Activated CD4-positive, alpha-beta T cell treated with anti-CD3 and anti-CD28 coated beads, Interleukin-2, amount 50 U/mL, for 16 hours (primary cell): ENCODE results near the gene XCL2.

Experiments
- DNase-seq: peaks from one replicate; pipeline ENCODE4 v3.0.0-alpha.2; 2020

XCL2 gene

DNA sequence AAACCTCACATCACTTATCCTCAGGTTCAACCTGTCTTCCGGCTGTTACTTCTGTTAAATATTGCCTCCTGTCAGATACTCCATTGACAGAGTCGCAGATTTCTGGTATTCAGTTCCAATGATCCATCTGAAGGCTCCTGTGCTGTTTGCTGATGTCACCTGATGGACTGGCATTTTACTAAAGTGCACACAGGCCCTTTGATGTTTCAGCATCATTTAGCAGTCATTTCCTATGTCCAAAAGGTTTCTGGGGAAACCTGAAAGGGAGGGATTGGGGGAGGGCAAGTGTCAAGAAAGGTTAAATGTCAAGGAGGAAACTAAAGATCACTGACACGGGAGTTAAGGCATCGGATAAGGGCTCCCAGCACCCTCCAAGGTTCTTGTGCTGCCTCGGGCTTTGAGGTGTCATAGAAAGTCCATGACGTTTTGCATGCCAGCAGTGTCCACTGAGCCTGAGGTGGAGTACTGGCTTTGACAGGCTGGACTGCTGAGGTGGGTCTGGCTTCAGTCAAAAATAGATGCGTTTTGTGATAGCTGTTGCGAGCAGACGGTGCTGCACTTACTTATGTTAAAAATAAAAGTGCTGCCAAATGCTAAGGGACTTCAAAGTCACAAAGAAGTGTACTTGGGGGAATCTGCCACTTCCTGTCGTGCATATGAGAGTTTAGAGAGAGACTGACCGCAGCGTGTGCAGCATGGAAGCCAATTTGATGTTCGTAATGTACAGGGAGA lies 30.8 kb downstream of the XCL2 start:
- DNase-seq = peak; percentile 39

DNA sequence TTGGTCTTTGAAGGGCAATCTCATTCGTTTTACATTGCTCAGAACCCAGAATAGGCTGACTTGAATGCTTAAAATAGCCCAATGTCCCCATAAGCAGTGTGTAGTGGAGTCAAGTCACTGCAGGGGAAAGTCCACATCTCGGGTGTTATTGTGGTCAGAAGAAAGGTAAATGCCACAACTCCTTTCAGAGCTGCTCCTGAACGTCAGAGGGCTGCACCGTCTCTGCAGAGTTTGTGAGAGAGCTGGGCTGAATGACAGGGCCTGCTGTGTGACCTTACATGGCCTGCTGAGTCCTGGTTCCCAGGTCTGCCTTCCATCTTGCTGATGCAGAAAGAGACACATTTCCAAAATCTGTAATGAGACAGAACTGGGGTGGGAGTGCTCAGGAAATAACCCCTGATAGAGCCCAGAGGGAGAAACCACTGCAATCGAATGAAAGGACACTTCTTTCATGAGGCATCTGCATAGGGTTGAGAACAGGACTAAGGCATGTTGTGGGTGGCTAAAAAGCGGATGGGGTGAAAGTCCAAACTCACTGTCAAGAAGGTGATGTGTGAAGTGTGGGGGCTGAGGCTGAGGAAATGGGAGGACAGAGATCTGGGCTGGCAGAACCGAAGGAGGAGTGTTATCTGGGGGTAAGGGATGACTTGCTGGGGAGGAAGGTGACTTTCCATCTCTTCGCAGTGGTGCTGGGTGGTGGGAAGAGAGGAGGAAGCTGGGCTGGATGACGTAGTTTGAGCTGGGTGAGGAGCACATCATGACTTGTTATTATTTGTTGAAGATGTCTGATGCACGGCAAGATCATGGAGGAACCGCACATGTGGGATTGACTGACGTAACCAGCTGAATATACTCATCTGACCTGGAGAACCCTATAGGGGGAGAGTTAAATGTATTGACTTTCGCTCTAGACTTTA lies 33.7 kb downstream of the XCL2 start:
- no peak for DNase-seq

DNA sequence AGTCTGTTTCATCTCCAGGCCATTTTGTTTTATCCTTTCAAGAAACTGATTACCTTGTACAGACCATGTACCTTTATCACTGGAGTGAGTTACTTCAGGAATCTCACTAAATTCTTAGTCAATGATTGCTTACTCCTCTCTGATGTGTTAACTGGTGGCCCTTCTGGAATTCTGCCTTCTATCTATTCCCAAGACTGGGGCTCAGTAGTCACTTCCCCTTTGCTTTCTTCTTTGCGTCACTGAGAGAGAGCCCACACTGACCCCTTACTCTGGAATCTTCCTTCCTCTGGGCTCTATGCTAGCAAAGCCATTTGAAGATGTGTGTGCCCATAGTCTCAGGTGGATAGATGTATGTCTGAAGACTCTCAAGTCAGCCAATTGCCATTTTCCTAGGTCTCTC lies 34.6 kb downstream of the XCL2 start:
- DNase-seq = no peak

DNA sequence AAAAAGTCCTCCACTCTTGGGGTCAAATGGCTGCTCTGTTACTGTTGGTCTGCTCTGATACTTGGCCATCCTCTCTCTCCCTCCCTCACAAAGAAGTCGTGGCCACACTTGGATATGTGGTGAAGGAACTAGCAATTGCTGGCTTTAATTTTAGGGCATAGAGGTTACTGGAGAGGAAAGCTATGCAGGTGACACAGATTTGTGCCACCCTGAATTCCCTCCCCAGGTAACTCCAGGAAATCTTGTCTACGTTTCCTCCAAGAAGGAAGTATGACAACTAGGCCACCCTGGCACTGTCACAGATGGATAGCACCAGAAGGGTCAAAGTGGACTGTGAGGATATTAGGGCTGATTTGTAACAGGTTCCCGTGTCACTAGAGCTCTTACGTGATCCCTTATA lies 36.0 kb downstream of the XCL2 start:
- no peak for DNase-seq

DNA sequence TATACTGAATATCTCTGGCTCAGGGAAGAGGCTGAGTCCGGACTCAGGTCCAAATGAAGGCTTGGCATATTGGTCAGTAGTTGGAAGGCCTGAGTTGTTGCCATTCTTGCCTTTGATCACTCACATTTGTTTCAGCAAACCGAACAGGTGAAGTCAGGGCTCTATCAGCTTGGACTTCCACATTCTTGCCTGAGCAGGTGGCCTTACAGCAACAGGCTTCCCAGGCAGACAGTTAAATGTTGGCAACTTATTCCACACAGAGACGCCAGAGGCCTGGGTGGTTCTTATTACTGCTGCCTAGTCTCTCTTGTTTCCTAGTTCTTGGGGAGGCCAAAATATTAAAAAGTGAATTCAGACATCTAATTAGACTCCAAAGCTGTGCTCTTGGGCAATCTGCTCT lies 36.6 kb downstream of the XCL2 start:
- DNase-seq = no peak

DNA sequence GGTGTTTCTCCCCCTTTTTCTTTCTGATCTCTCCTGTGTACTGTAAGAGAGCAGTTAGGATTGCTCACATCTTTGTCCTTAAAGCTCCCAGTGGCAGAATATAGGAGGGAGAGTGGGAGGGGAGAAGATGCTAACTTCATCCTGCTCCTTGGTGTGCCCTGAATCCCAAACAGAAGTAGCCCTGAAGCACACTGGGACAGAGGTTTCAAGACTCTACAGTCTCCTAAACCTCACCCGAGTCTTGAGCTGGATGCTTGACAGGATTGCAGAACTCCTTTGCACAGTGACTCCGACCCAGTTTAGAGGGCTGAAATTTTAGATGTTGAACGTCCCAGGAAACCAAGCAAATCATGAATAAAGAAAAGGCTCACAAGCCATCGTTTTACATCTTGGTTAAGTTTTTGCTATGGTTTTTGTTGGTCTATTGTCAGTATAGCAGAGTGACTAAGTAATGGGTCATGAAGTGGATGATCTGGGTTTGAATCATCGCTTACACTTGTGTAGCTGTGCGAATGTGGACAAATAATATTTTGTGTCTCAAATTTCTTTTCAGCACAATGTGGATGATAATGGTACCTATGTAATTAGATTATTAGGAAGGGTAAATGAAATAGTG lies 37.5 kb downstream of the XCL2 start:
- DNase-seq = no peak

DNA sequence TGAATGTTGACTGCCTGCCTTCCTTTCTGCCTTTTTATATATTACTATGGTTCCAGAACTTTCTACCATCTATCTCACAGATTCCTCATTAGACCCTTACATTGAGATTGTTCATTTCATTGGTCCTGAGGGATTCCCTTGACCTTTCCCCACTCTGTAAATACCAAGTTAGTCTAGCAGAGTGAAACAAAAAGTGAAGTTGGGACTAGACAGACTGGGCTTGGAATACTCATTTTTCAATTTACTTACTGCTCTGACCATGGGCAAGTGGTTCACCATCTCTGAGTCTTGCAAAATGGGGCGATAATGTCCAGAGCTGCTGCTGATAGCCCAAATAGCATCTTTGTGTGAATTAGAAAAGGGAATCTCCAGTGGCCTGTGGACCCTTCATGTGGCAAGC lies 38.8 kb downstream of the XCL2 start:
- no peak for DNase-seq

DNA sequence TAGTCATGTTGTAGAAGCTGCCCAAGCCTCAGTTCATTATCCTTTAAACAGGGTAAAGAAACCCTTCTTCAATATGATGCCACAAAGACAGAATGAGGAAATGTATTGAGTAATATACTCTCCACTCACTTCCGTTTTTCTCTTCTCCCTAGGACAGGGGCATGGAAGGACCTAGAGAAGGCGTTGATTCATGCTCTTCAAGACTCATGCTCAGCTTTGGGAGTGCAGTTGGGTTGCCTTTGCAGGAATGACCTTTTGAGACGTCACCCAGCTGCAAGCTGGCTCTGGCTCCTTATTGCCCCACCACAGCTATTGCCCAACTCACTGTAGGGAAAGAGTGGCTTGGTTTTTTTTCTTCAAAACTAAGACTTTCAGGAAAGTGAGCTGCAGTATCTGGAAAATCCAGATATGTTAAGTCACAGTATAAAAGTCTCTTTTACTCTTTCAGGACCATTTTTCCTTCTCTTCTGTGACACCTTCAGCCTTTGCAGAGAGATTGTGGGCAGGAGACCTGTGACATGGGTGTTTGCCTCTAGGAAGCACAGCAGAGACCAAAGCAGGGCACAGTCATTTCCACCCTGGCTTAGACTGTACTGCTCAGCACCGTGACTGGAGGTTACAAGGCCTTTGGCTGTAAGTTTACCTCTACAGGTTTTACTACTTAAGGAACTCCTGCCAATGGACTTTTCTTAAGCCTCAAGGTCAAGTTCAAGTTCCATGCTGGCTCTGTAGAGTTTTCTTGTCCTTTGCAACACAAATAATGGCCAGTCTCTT lies 39.5 kb downstream of the XCL2 start:
- DNase-seq = peak; percentile 52

DNA sequence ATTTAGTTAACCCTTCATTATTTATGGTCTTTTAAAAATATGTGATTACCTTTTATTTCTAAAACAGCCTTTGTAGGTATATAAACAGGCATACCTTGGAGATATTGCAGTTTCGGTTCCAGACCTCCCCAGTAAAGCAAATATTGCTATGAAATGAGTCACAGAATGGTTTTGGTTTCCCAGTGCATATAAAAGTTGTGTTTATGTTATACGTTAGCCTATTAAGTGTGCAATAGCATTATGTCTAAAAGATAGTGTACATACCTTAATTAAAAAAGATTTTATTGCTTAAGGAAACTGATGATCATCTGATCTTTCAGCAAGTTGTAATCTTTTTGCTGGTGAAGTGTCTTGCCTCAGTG lies 44.1 kb downstream of the XCL2 start:
- no peak for DNase-seq

DNA sequence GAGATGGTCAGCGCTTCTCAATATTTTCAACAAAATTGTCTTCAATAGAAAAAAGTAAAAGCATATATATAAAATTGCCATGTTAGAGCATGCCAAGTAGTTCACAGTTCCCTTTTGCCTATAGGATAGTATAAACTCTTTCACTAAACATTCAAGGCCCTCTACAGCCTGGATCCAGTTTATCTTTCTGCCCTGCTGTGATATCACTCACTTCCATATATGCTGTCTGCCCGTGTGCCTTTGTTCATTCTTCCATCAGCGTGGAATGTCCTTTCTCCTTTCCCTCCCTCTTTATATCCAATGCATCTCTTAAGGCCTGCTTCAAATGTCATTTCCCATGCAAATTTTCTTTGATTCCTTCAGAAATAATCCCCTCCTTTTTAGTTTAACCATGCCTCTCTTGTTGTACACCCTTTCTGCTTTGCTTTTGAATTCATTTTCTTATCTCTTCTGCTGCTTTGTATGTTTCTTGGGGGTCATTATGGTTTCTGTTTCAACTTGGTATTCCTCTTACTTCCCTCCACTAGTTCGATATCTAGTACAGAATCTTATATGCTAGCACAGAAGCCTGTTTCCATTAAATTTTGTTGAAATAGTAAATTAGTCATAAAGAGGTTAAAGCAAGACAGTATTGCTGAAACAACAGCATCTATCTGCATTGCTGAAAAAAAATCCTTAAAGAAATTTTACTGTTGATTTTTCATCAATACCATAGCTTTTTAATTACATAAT lies 44.7 kb downstream of the XCL2 start:
- DNase-seq = no peak

DNA sequence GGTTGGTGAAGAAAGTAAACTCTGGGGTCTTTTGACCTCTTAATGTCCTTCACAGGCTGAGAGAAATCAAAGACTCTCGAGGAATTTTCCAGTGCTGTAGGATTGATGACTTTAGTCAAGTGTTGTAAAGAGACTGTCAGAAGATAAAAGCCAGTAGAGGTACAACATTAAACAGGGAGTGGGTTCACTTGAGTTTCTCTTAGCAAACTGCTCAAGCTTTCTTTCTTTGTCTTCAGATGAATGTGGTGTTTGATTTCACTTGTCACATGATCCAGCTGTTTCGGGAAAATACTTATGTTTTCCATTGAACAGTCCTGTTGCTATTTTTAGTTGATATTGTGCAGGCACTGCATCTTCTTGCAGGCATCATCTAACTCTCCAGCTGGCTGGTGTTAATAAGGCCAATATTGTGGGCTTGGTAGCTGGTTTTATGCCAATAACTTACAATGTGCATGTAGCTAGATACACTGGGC lies 45.6 kb downstream of the XCL2 start:
- no peak for DNase-seq

DNA sequence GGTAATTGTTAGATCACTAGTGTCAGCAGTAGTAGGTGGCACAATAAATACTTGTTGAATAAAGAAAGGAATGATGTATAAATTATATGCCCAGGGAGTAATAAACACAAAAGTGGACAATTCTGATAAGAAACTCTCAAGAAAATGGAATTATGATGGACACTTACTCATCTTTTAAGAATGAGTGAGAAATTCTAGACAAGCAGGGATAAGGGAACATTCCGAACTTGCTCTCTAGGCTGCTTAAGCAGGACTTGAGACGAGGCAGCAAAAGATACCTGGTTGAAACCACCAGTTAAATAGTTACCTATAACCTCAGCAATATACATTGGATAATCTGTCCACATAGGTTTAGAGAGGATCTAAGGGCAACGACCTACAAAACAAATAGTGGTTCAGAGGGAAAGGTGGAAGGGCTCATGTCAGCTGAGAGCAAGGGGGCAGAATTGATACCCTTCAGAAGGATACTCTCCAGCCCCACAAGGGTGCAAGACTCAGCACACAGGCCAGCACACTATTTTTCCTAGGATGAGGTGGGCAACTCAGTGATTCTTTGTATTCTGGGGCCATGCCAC lies 46.3 kb downstream of the XCL2 start:
- DNase-seq = no peak

DNA sequence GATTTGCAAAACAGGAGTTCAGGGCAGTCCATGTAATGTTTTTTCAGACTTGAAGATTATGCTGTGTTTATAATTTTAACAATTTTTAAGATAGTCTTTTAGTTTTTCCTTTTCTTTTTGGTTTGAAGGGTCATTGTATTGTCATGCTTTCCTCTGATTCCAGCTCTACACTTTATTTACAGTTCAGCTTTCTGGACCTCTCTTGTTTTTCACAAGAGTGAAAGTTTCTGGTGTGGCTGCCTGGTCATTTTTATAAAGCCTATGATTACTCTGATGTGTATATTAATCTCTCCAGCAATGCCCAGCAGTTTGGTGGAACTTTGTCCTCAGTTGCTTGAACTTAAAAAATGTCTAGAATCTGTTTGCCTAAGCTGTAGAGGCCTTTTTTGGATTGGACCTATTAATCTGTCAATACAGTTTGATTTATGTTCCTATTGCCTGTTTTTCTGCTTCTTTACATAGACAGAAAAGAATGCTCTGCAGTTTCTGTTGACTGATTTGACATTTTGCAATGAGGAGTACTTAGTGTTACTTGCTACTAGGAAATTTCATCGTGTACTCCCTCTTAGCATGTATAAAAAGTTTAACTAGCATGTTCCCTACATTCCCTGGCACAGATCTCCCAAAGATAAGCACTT lies 52.2 kb downstream of the XCL2 start:
- DNase-seq = no peak
